Measurements from ENCODE around the gene IL18R1. TPM values are rescaled to one million over a fixed set of nuclear protein-coding genes. Genes with fewer than 3 reads are reported as not detected.

The IL18R1 gene
- total RNA-seq, 1 donor from 2014 or later: 2.2 TPM

DNA sequence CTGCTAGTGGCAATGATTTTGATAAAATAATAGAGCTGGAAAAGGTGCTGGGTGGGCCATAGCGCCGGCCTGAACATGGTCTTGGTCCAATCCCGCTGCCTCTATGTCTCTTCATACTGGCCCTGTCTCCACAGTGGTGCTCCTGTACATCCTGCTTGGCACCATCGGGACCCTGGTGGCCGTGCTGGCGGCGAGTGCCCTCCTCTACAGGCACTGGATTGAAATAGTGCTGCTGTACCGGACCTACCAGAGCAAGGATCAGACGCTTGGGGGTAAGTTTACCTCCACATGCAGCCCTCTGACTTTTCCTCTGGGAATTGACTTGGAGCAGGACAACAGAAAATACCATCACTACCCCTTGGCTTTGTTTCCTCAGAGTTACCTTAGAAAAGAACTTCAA, 91.3 kb downstream of the IL18R1 start:
- TF ChIP-seq, protein P1, sequence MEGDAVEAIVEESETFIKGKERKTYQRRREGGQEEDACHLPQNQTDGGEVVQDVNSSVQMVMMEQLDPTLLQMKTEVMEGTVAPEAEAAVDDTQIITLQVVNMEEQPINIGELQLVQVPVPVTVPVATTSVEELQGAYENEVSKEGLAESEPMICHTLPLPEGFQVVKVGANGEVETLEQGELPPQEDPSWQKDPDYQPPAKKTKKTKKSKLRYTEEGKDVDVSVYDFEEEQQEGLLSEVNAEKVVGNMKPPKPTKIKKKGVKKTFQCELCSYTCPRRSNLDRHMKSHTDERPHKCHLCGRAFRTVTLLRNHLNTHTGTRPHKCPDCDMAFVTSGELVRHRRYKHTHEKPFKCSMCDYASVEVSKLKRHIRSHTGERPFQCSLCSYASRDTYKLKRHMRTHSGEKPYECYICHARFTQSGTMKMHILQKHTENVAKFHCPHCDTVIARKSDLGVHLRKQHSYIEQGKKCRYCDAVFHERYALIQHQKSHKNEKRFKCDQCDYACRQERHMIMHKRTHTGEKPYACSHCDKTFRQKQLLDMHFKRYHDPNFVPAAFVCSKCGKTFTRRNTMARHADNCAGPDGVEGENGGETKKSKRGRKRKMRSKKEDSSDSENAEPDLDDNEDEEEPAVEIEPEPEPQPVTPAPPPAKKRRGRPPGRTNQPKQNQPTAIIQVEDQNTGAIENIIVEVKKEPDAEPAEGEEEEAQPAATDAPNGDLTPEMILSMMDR (IDR thresholded peaks at IDR 0.05): no peak
- no peak overlapping the region for H3K27ac Mint-ChIP-seq
- POLR2A ChIA-PET: no interaction called here
- no peak for ATAC-seq (ENCODE audit: low read depth)
- peaks cover 2% of the 10 kb centered on the region for H3K4me1 Mint-ChIP-seq
- no peaks in the 10 kb centered on the region for H3K36me3 Mint-ChIP-seq (ENCODE audit: low read depth)
- no peaks in the 10 kb centered on the region for H3K27me3 Mint-ChIP-seq
- intact Hi-C loops (cut with micrococcal nuclease): no loop called here
- no peak overlapping the region for H3K4me3 Mint-ChIP-seq
- DNase-seq: no peak
- CTCF ChIA-PET: interaction anchor here (1.0 to 2.2 kb wide), 3 partner anchors 9 to 563 kb away, joined by 3 to 5 read pairs (median 3); no protein-coding TSS in a partner anchor
- no peaks in the 10 kb centered on the region for H3K9me3 Mint-ChIP-seq

Other genes starting within 250 kb of the IL18R1 start
- not detected in 2 replicates for gene IL1R1, start 213.1 kb upstream of the IL18R1 start, total RNA-seq
- not detected in 2 replicates for gene IL1RL2, start 168.8 kb upstream of the IL18R1 start, total RNA-seq
- not detected in 2 replicates for gene IL1RL1, start 44.2 kb upstream of the IL18R1 start, total RNA-seq
- gene IL18RAP, start 67.4 kb downstream of the IL18R1 start, total RNA-seq: 0.98 and 1.5 TPM in 2 replicates
- 0.05 and 0.11 TPM in 2 replicates for gene SLC9A4, start 117.4 kb downstream of the IL18R1 start, total RNA-seq

Data from activated B cell treated with CpG ODN at 0.5 μM for 24 hours (primary cell).